ENCODE results near the gene TMEM263. TPM values are rescaled to one million over a fixed set of nuclear protein-coding genes. Genes with fewer than 3 reads are reported as not detected.

The TMEM263 gene
- polyA plus RNA-seq, 1 of the 3 experiments (the other 2 are of a cell fraction): 16.9 TPM

GRCh38 chr12:106913456-106913855 is 42.3 kb upstream of the TMEM263 start:
- Histone ChIP-seq H3K9ac (no peak overlapping the region), H3K4me3 (ENCODE audit: low read depth in 2 of 2, low read length in 1 of 2) (no peak overlapping the region), H2AFZ (ENCODE audit: low read depth) (no peak overlapping the region), H3K27ac (ENCODE audit: low read depth in 2 of 2, low read length in 1 of 2) (no peak overlapping the region), H3K27me3 (ENCODE audit: insufficient read depth) (no peaks in the 10 kb centered on the region), H3K36me3 (replicated peaks in 1 of 2; ENCODE audit: control insufficient read depth in 1 of 2, insufficient read depth in 2 of 2, low read length in 1 of 2) (no peaks in the 10 kb centered on the region), H3K4me1 (ENCODE audit: control insufficient read depth in 1 of 2, insufficient read depth in 2 of 2, low read depth in 1 of 2, low read length in 1 of 2) (no peaks in the 10 kb centered on the region), H3K9me3 (no peaks in the 10 kb centered on the region), H3K4me2 (no peak overlapping the region), H3K9me2 (no peaks in the 10 kb centered on the region), H4K20me1 (ENCODE audit: insufficient read depth) (no peaks in the 10 kb centered on the region), H3K79me2 (ENCODE audit: insufficient read depth) (no peaks in the 10 kb centered on the region), H3F3A (replicated peaks; ENCODE audit: insufficient read depth) (no peaks in the 10 kb centered on the region)
- 83% methylated on average over 9 of the region's 10 CpGs for WGBS (ENCODE audit: low lambda C conversion rate)
- no peak for DNase-seq
- ChIA-PET POLR2A (no interaction called here), CTCF (interaction anchor here (2.7 kb wide), 1 partner anchor 556 kb away, joined by 7 read pairs; the partner anchor contains the start of gene POLR3B)
- TF ChIP-seq JUND (IDR thresholded peaks at IDR 0.05) (no peak), NRF1 (IDR thresholded peaks at IDR 0.05; ENCODE audit: low read depth, low read length) (no peak), REST (IDR thresholded peaks at IDR 0.05; ENCODE audit: low read depth, low read length) (no peak)

DNA sequence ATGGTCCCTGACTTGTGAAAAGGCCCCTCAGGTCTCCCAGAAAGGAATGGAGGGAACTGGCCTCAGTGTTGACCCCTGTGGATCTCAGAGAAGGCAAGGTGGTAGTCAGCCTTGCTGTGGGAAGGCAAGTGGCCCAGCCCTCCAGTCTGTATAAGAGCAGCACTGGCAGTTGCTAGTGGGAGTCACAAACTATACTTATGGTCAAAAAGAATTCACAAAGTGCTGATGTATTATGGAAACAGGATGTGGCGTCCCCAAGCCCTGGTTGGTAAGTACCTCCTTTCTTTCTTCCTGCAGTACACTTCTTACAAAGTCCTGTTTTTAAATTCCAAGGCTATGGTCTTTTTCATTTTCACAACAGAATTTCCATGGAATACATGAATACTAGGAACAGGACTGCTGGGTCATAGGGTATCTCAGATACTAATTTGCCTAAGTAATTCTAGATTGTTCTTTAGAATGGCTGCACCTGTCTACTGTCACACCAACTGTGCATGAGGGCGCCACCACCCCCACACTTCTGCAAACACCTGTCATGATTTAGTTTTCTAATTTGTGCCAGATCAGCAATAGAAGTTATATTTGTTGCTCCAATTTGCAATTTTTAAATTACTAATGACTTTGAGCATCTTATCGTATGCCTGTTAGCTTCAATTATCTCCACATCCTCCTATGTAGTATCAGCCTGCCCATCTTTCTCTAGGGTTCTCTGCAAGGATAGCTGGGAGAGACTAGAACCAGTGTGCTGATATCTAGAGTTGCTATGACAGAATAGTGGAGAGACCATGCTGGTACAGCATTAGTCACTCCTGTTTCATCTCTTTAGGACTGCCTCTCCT is 40.7 kb upstream of the TMEM263 start:
- H2AFZ ChIP-seq (ENCODE audit: low read depth): no peak overlapping the region
- H3K27me3 ChIP-seq (ENCODE audit: insufficient read depth): no peaks in the 10 kb centered on the region
- H3K9me3 ChIP-seq: no peaks in the 10 kb centered on the region
- no peaks in the 10 kb centered on the region for H3K36me3 ChIP-seq (replicated peaks in 1 of 2; ENCODE audit: control insufficient read depth in 1 of 2, insufficient read depth in 2 of 2, low read length in 1 of 2)
- DNase-seq: no peak
- H3K9ac ChIP-seq: no peak overlapping the region
- TF ChIP-seq, protein P1, sequence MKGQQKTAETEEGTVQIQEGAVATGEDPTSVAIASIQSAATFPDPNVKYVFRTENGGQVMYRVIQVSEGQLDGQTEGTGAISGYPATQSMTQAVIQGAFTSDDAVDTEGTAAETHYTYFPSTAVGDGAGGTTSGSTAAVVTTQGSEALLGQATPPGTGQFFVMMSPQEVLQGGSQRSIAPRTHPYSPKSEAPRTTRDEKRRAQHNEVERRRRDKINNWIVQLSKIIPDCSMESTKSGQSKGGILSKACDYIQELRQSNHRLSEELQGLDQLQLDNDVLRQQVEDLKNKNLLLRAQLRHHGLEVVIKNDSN (IDR thresholded peaks at IDR 0.05; ENCODE audit: borderline replicate concordance, low read depth): no peak
- TF ChIP-seq TAF1 (IDR thresholded peaks at IDR 0.05; ENCODE audit: borderline replicate concordance, low read depth, low read length): no peak
- H4K20me1 ChIP-seq (ENCODE audit: insufficient read depth): no peaks in the 10 kb centered on the region
- ChIA-PET CTCF (interaction anchor here (0.6 to 2.7 kb wide), 3 partner anchors 11 to 557 kb away, joined by 3 to 7 read pairs (median 3); partner anchors contain the start of gene POLR3B), POLR2A (interaction anchor here (0.5 kb wide), 1 partner anchor 8 kb away, joined by 3 read pairs; no protein-coding TSS in a partner anchor)
- WGBS (ENCODE audit: low lambda C conversion rate): 62% methylated on average over 3 of the region's 3 CpGs
- no peak overlapping the region for H3K27ac ChIP-seq (ENCODE audit: low read depth in 2 of 2, low read length in 1 of 2)
- H3K4me2 ChIP-seq: no peak overlapping the region
- no peaks in the 10 kb centered on the region for H3K9me2 ChIP-seq
- H3K4me1 ChIP-seq (ENCODE audit: control insufficient read depth in 1 of 2, insufficient read depth in 2 of 2, low read depth in 1 of 2, low read length in 1 of 2): no peaks in the 10 kb centered on the region
- H3K4me3 ChIP-seq (ENCODE audit: low read depth in 2 of 2, low read length in 1 of 2): no peak overlapping the region
- no peaks in the 10 kb centered on the region for H3F3A ChIP-seq (replicated peaks; ENCODE audit: insufficient read depth)
- no peaks in the 10 kb centered on the region for H3K79me2 ChIP-seq (ENCODE audit: insufficient read depth)
